Progenitor cell of endocrine pancreas (in vitro differentiated cells): Measurements from ENCODE around the gene LCN10. TPM values are rescaled to one million over a fixed set of nuclear protein-coding genes. Genes with fewer than 3 reads are reported as not detected.

Source experiments
- DNase-seq: peaks from one replicate; pipeline ENCODE4 v3.0.0; 2021; ENCODE audit warnings: low spot score; ENCODE audit not compliant: unreplicated experiment
- H3K27ac Mint-ChIP-seq: 2 replicates; pipeline ENCODE4 v1.8.0; 2021; ENCODE audit warnings: mild to moderate bottlenecking, moderate library complexity, mixed read lengths
- H3K27me3 Mint-ChIP-seq: 2 replicates; pipeline ENCODE4 v1.8.0; 2021; ENCODE audit warnings: mixed read lengths
- H3K36me3 Mint-ChIP-seq: 2 replicates; pipeline ENCODE4 v1.8.0; 2022; ENCODE audit warnings: mixed read lengths; ENCODE audit not compliant: insufficient read depth
- H3K4me1 Mint-ChIP-seq: 2 replicates; pipeline ENCODE4 v1.8.0; 2021; ENCODE audit warnings: low read depth, mixed read lengths
- H3K4me3 Mint-ChIP-seq: 2 replicates; pipeline ENCODE4 v1.8.0; 2021; ENCODE audit warnings: low read depth, mild to moderate bottlenecking, moderate library complexity, mixed read lengths
- H3K9me3 Mint-ChIP-seq: 2 replicates; pipeline ENCODE4 v1.8.0; 2021; ENCODE audit warnings: low read depth, mixed read lengths
- CTCF ChIP-seq: fragments of 200-600 bp; sonication (generic); IDR thresholded peaks from one replicate; pipeline ENCODE4 v1.5.0; 2021; ENCODE audit warnings: antibody characterized with exemption, mild to moderate bottlenecking; ENCODE audit not compliant: unreplicated experiment
- microRNA-seq: library from miRNA; unstranded; fragments of <30 nt; microRNA quantifications from one replicate; pipeline ENCODE4 v1.1.0, GENCODE V29; 2020; ENCODE audit warnings: borderline number of aligned reads; ENCODE audit not compliant: unreplicated experiment
- total RNA-seq: library from RNA; stranded (reverse); gene quantifications from 2 replicates; pipeline ENCODE4 v1.2.1, GENCODE V29; 2021

Gene LCN10
- total RNA-seq, 1 donor from 2014 or later = not detected

GRCh38 chr9:136690104-136690805, 52.5 kb downstream of the LCN10 start:
- Mint-ChIP-seq H3K4me1 (peaks cover 14% of the 10 kb centered on the region), H3K27me3 (peaks cover 10% of the 10 kb centered on the region), H3K9me3 (no peaks in the 10 kb centered on the region), H3K4me3 (no peak overlapping the region), H3K36me3 (no peaks in the 10 kb centered on the region), H3K27ac (no peak overlapping the region)
- TF ChIP-seq CTCF = no peak
- no peak for DNase-seq

GRCh38 chr9:136689108-136689460, 53.7 kb downstream of the LCN10 start:
- H3K9me3 Mint-ChIP-seq = no peaks in the 10 kb centered on the region
- H3K36me3 Mint-ChIP-seq = no peaks in the 10 kb centered on the region
- peaks cover 14% of the 10 kb centered on the region for H3K4me1 Mint-ChIP-seq
- H3K27me3 Mint-ChIP-seq = peaks cover 10% of the 10 kb centered on the region
- no peak overlapping the region for H3K4me3 Mint-ChIP-seq
- no peak for TF ChIP-seq CTCF
- peak overlapping the region; percentile 37 for H3K27ac Mint-ChIP-seq
- no peak for DNase-seq

GRCh38 chr9:136688274-136689107, 54.2 kb downstream of the LCN10 start:
- no peaks in the 10 kb centered on the region for H3K36me3 Mint-ChIP-seq
- DNase-seq = no peak
- peaks cover 13% of the 10 kb centered on the region for H3K4me1 Mint-ChIP-seq
- no peaks in the 10 kb centered on the region for H3K9me3 Mint-ChIP-seq
- no peak overlapping the region for H3K27ac Mint-ChIP-seq
- H3K4me3 Mint-ChIP-seq = peak overlapping the region; percentile 42
- TF ChIP-seq CTCF = no peak
- peaks cover 10% of the 10 kb centered on the region for H3K27me3 Mint-ChIP-seq

Small RNA genes within 50 kb of the gene (microRNA-seq; reads per million reads assigned to microRNA genes)
- gene MIR6722 = not detected

Other genes starting within 250 kb of the LCN10 start
- gene NOTCH1, start 196.9 kb downstream of the LCN10 start, total RNA-seq = 109 and 130 TPM in 2 replicates
- 13.5 and 16.3 TPM in 2 replicates for gene EGFL7, start 80.0 kb downstream of the LCN10 start, total RNA-seq
- gene AGPAT2, start 55.5 kb downstream of the LCN10 start, total RNA-seq = 27.7 and 28.0 TPM in 2 replicates
- 51.3 and 52.9 TPM in 2 replicates for gene DIPK1B, start 30.4 kb downstream of the LCN10 start, total RNA-seq
- not detected in 2 replicates for gene LCN6, start 5.6 kb upstream of the LCN10 start, total RNA-seq
- not detected in 2 replicates for gene LCN8, start 15.3 kb upstream of the LCN10 start, total RNA-seq
- not detected in 2 replicates for gene LCN15, start 21.6 kb upstream of the LCN10 start, total RNA-seq
- gene TMEM141, start 48.4 kb upstream of the LCN10 start, total RNA-seq = 57.8 and 62.2 TPM in 2 replicates
- 9.0 and 9.5 TPM in 2 replicates for gene CCDC183, start 53.4 kb upstream of the LCN10 start, total RNA-seq
- gene RABL6, start 65.0 kb upstream of the LCN10 start, total RNA-seq = 129 and 130 TPM in 2 replicates
- 5.1 and 5.8 TPM in 2 replicates for gene AJM1, start 99.5 kb upstream of the LCN10 start, total RNA-seq
- gene PHPT1, start 106.5 kb upstream of the LCN10 start, total RNA-seq = 168 and 169 TPM in 2 replicates
- 36.7 and 40.0 TPM in 2 replicates for gene MAMDC4, start 109.4 kb upstream of the LCN10 start, total RNA-seq
- gene EDF1, start 123.4 kb upstream of the LCN10 start, total RNA-seq = 297 and 310 TPM in 2 replicates
- gene TRAF2, start 143.6 kb upstream of the LCN10 start, total RNA-seq = 23.4 and 23.8 TPM in 2 replicates
- 77.3 and 77.7 TPM in 2 replicates for gene FBXW5, start 201.8 kb upstream of the LCN10 start, total RNA-seq
- 1.1 and 2.8 TPM in 2 replicates for gene C8G, start 202.3 kb upstream of the LCN10 start, total RNA-seq
- 14.7 and 16.2 TPM in 2 replicates for gene LCN12, start 209.3 kb upstream of the LCN10 start, total RNA-seq
- not detected in 2 replicates for gene PTGDS, start 234.6 kb upstream of the LCN10 start, total RNA-seq
- not detected in 2 replicates for gene LCNL1, start 240.1 kb upstream of the LCN10 start, total RNA-seq
- 54.9 and 57.1 TPM in 2 replicates for gene PAXX, start 249.5 kb upstream of the LCN10 start, total RNA-seq